NCI-H1436 (cell line): Measurements from ENCODE around the gene SFXN4.
"Not testable (repeated sequence)": the region's sequence is repeated elsewhere in the genome, so short reads cannot be mapped to it uniquely, and the experiment has no call there.

Experiments used
- DNase-seq: peaks from one replicate; lab custom pipeline; 2025; lab: John Stamatoyannopoulos, UW

The SFXN4 gene

GRCh38 chr10:119140603-119141245 is 24.8 kb downstream of the SFXN4 start:
- no peak for DNase-seq

- DNase-seq = no peak
These were observed 25.9 kb downstream of the SFXN4 start for GRCh38 chr10:119139464-119140067.

GRCh38 chr10:119138346-119139306 is 26.9 kb downstream of the SFXN4 start:
- DNase-seq = no peak

GRCh38 chr10:119137878-119138277 is 27.6 kb downstream of the SFXN4 start:
- not testable (repeated sequence) for DNase-seq

- no peak for DNase-seq
These were observed 29.4 kb downstream of the SFXN4 start for GRCh38 chr10:119136084-119136483.

- DNase-seq = no peak
These were observed 30.0 kb downstream of the SFXN4 start for GRCh38 chr10:119135513-119135881.

GRCh38 chr10:119133949-119134348 is 31.6 kb downstream of the SFXN4 start:
- no peak for DNase-seq

GRCh38 chr10:119132521-119133345 is 32.8 kb downstream of the SFXN4 start:
- DNase-seq = no peak

GRCh38 chr10:119131512-119132240 is 33.8 kb downstream of the SFXN4 start:
- DNase-seq = no peak

GRCh38 chr10:119129721-119130120 is 35.8 kb downstream of the SFXN4 start:
- DNase-seq = no peak

- no peak for DNase-seq
These were observed 39.6 kb downstream of the SFXN4 start for GRCh38 chr10:119125942-119126341.

GRCh38 chr10:119120875-119121274 is 44.6 kb downstream of the SFXN4 start:
- no peak for DNase-seq

GRCh38 chr10:119120413-119120867 is 45.1 kb downstream of the SFXN4 start:
- no peak for DNase-seq

- no peak for DNase-seq
These were observed 46.1 kb downstream of the SFXN4 start for GRCh38 chr10:119119400-119119799.

GRCh38 chr10:119118231-119118630 is 47.3 kb downstream of the SFXN4 start:
- no peak for DNase-seq

- DNase-seq = no peak
These were observed 49.1 kb downstream of the SFXN4 start for GRCh38 chr10:119116326-119116951.

GRCh38 chr10:119115926-119116325 is 49.6 kb downstream of the SFXN4 start:
- DNase-seq = no peak

GRCh38 chr10:119113751-119114732 is 51.5 kb downstream of the SFXN4 start:
- no peak for DNase-seq

- no peak for DNase-seq
These were observed 53.5 kb downstream of the SFXN4 start for GRCh38 chr10:119112056-119112455.
